Transverse colon (tissue), 4 donors: ENCODE results near the gene JPH2. TPM values are rescaled to one million over a fixed set of nuclear protein-coding genes. Genes with fewer than 3 reads are reported as not detected.

Source experiments
- DNase-seq: peaks from one replicate; pipeline ENCODE4 v3.0.0-alpha.2; 2019
- H3K27ac ChIP-seq, 4 donors: fragments of 200-600 bp; sonication (generic); 2 replicates each; pipeline ENCODE4 v1.5.1; 2016 to 2018; ENCODE audit warnings: inconsistent platforms in 4 of 4
- H3K27me3 ChIP-seq: fragments of 200-600 bp; sonication (generic); 2 replicates; pipeline ENCODE4 v1.5.1; 2017; ENCODE audit warnings: inconsistent platforms
- H3K36me3 ChIP-seq, 4 donors: fragments of 200-600 bp; sonication (generic); 2 replicates each; pipeline ENCODE4 v1.5.1; 2017 to 2019; ENCODE audit warnings: inconsistent platforms in 4 of 4
- H3K4me1 ChIP-seq, 4 donors: fragments of 200-600 bp; sonication (generic); 2 replicates each; pipeline ENCODE4 v1.5.1; 2017 to 2020; ENCODE audit warnings: inconsistent platforms in 4 of 4
- H3K4me3 ChIP-seq, 4 donors: fragments of 200-600 bp; sonication (generic); 1 replicate in 1 of 4; 2 replicates in 3 of 4; pipeline versions ENCODE4 v1.5.1 to v1.6.1; 2017 to 2019; ENCODE audit warnings: inconsistent platforms in 4 of 4
- H3K9me3 ChIP-seq, 2 donors: fragments of 200-600 bp; sonication (generic); 2 replicates each; pipeline ENCODE4 v1.5.1; 2017 to 2019; ENCODE audit warnings: inconsistent platforms in 2 of 2
- EP300 ChIP-seq: sonication (generic); formaldehyde crosslinking; IDR thresholded peaks from one replicate; pipeline ENCODE4 v1.6.1; 2017; ENCODE audit warnings: antibody characterized with exemption, low read depth
- POLR2A ChIP-seq: fragments of 450-650 bp; IDR thresholded peaks from one replicate; pipeline ENCODE4 v1.6.1; 2016; ENCODE audit warnings: antibody characterized with exemption, mild to moderate bottlenecking, moderate library complexity
- POLR2AphosphoS5 ChIP-seq, 3 donors: sonication (generic); formaldehyde crosslinking; IDR thresholded peaks; one replicate each; pipeline ENCODE4 v1.6.1; 2016; ENCODE audit warnings: antibody characterized with exemption in 3 of 3
- WGBS, 2 donors: methylation state at CpG; one replicate each; pipeline ENCODE4 v1.1.5; 2018; ENCODE audit warnings: low coverage in 1 of 2; 5-methylcytosine and 5-hydroxymethylcytosine counted together
- in situ Hi-C, 4 donors: fragments of 200-750 bp; cut with MboI; loops; one replicate each; pipeline versions ENCODE4 v1.15.0 to v1.15.1; 2017; ENCODE audit warnings: low sequenced_read_pairs in 3 of 4, low pct_ligation_motif_present in 1 of 4, low pct_unique_long_range_greater_than_20kb in 1 of 4
- intact Hi-C: fragments of 100-400 bp; cut with DNase I; formaldehyde crosslinking; loops from one replicate; pipeline ENCODE4 v1.15.1; 2023; ENCODE audit warnings: low total_unique reads
- total RNA-seq, 4 donors: library from RNA; depleted of rRNA; stranded (reverse); fragments of >200 nt; gene quantifications; one replicate each; pipeline ENCODE4 v1.1.0, GENCODE V29; 2016
- TF ChIP-seq, protein P1 (sequence below), 5 experiments: fragments of 200-600 bp in 3 of 5; fragments of 450-650 bp in 2 of 5; sonication (generic) in 3 of 5; IDR thresholded peaks; 1 replicate in 2 of 5; 2 replicates in 3 of 5; pipeline ENCODE4 v1.5.1; 2016 to 2017; ENCODE audit warnings: antibody characterized with exemption in 5 of 5, inconsistent platforms in 3 of 5, mild to moderate bottlenecking in 2 of 5, moderate library complexity in 1 of 5

Gene JPH2
- total RNA-seq, 4 donors from 2014 or later: 9.8 to 216 (median 18.3) TPM

DNA sequence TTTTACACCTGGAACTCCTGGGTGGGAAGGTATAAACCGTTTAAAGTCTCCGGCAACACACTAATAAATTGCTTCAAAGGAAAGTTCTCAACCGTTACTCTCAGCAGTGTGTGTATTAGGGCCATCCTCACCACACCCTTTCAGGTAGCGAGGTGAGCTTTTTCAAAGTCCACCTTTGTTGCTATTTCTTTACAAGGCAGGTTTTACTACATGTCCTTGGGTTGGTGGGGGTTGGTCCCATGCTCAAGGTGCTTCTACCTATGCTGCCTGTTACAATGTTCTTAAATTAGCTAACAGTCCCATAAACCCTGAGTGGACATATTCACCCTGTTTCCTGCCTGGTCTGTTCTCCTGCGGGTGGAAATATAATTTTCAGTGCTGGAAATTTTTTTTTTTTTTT, 36.7 kb upstream of the JPH2 start:
- in situ Hi-C loops: loop anchor here (10.0 to 25.0 kb wide), 3 partner anchors 81 to 389 kb away; no protein-coding TSS in a partner anchor
- peak; percentile 63 for DNase-seq
- intact Hi-C loops: no loop called here
- Histone ChIP-seq H3K4me3 (no peak overlapping the region), H3K36me3 (no peaks in the 10 kb centered on the region), H3K9me3 (no peaks in the 10 kb centered on the region), H3K27me3 (no peaks in the 10 kb centered on the region), H3K27ac (peak overlapping the region; percentile 50 to 76 (median 66)), H3K4me1 (peaks cover 0 to 11% (median 8%) of the 10 kb centered on the region in 4 donors)
- peak in 1 of 3 donors; percentile 12 for TF ChIP-seq POLR2AphosphoS5 (IDR thresholded peaks at IDR 0.05)
- TF ChIP-seq, protein P1, sequence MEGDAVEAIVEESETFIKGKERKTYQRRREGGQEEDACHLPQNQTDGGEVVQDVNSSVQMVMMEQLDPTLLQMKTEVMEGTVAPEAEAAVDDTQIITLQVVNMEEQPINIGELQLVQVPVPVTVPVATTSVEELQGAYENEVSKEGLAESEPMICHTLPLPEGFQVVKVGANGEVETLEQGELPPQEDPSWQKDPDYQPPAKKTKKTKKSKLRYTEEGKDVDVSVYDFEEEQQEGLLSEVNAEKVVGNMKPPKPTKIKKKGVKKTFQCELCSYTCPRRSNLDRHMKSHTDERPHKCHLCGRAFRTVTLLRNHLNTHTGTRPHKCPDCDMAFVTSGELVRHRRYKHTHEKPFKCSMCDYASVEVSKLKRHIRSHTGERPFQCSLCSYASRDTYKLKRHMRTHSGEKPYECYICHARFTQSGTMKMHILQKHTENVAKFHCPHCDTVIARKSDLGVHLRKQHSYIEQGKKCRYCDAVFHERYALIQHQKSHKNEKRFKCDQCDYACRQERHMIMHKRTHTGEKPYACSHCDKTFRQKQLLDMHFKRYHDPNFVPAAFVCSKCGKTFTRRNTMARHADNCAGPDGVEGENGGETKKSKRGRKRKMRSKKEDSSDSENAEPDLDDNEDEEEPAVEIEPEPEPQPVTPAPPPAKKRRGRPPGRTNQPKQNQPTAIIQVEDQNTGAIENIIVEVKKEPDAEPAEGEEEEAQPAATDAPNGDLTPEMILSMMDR (IDR thresholded peaks at IDR 0.05): no peak
- peak; percentile 18 for TF ChIP-seq POLR2A
- peak; percentile 31 for TF ChIP-seq EP300
- WGBS, 2 donors: 52 to 61% methylated on average over 4 to 5 of the region's 5 CpGs

DNA sequence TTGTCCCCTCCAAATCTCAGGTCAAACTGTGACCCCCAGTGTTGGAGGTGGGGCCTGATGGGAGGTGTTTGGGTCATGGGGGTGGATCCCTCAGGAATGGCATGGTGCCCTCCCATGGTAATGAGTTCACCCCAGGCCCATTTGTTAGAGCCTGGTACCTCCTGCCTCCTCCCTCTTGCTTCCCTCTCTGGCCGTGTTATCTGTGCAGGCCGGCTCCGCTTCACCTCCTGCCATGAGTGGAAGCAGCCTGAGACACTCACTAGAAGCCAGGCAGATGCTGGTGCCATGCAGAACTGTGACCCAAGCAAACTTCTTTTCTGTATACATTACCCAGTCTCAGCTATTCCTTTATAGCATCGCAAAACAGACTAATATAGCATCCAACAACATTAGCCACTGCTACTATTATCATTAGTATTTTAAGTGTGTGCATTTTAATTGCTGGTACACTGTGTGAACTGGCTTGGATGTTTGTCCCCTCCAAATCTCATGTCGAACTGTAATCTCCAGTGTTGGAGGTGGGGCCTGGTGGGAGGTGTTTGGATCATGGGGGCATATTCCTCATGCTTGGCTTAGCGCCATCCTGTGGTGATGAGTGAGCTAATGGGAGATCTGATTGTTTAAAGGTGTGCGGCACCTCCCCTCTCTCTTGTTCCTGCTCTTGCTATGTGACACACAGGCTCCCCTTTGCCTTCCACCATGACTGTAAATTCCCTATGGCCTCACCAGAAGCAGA, 35.8 kb upstream of the JPH2 start:
- Histone ChIP-seq H3K9me3 (no peaks in the 10 kb centered on the region), H3K4me3 (no peak overlapping the region), H3K27ac (peak overlapping the region in 3 of 4 donors; percentile 3 to 53 (median 28)), H3K27me3 (no peaks in the 10 kb centered on the region), H3K36me3 (no peaks in the 10 kb centered on the region), H3K4me1 (peaks cover 5 to 14% (median 10%) of the 10 kb centered on the region in 4 donors)
- WGBS, 2 donors: 61 to 71% methylated on average over 2 to 7 of the region's 7 CpGs
- in situ Hi-C loops: loop anchor here (10.0 to 25.0 kb wide), 3 partner anchors 82 to 390 kb away; no protein-coding TSS in a partner anchor
- TF ChIP-seq POLR2AphosphoS5 (IDR thresholded peaks at IDR 0.05) (no peak), EP300 (no peak), POLR2A (no peak)
- TF ChIP-seq, protein P1 (IDR thresholded peaks at IDR 0.05): no peak
- intact Hi-C loops: no loop called here
- no peak for DNase-seq

DNA sequence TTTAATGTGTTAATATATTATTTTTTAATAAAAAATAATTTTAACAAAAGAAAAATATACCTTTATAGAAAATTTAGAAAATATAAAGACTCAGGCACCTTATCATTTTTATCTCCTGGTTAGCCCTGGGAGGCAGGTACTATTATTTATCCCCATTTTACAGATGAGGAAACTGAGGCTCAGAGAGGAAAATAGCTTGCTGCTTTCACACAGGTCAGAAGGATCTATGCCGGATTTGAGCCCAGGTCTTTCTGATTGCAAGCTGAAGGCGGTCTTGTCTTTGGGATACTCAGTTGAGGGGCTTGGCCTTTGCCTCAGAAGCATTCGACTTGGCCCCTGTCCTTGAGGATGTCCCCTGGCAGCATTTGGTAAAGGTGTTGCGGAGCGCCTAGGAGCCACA, 35.0 kb upstream of the JPH2 start:
- Histone ChIP-seq H3K36me3 (no peaks in the 10 kb centered on the region), H3K4me3 (no peak overlapping the region), H3K4me1 (peaks cover 5 to 20% (median 15%) of the 10 kb centered on the region in 4 donors), H3K9me3 (no peaks in the 10 kb centered on the region), H3K27me3 (no peaks in the 10 kb centered on the region), H3K27ac (no peak overlapping the region)
- no peak for DNase-seq
- WGBS, 2 donors: 91% methylated on average over 3 to 5 of the region's 5 CpGs
- in situ Hi-C loops (loop anchor here (10.0 to 25.0 kb wide), 3 partner anchors 83 to 390 kb away; no protein-coding TSS in a partner anchor), intact Hi-C loops (no loop called here)
- no peak for TF ChIP-seq EP300

DNA sequence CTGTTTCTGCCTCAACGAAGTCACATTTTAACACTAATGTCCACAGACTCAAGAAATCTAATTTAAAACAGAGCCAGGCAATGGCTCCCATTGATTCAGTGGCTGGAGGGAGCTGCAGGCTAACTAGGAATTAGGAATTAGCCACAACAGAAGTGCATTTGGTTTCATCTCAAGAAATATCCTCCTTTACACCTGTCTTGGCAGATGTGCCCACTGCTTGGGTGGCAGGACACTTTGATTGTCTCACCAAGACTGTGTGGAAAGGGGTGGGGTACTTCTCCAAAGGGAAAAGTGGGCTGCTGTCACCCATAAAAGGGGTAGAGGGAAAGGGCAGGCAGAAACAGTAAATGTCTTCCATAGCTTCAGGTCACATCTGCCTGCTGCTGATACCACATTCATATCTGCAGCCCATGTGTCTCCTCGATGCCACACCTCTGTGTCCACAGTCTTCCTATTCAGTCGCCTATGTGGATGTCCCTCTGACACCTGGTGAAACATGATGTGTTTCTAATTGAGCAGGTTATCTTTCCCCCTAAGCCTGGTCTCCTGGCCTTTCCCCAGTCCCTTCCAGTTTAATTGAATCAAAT, 34.5 kb upstream of the JPH2 start:
- peaks cover 5 to 20% (median 15%) of the 10 kb centered on the region in 4 donors for H3K4me1 ChIP-seq
- in situ Hi-C loops (loop anchor here (10.0 to 25.0 kb wide), 3 partner anchors 83 to 391 kb away; no protein-coding TSS in a partner anchor), intact Hi-C loops (no loop called here)
- TF ChIP-seq, protein P1 (IDR thresholded peaks at IDR 0.05): no peak
- TF ChIP-seq POLR2A (no peak), EP300 (no peak), POLR2AphosphoS5 (IDR thresholded peaks at IDR 0.05) (no peak)
- H3K4me3 ChIP-seq: no peak overlapping the region
- H3K9me3 ChIP-seq: no peaks in the 10 kb centered on the region
- no peak overlapping the region for H3K27ac ChIP-seq
- DNase-seq: no peak
- 51 to 54% methylated on average over 3 of the region's 3 CpGs for WGBS, 2 donors
- H3K27me3 ChIP-seq: no peaks in the 10 kb centered on the region
- no peaks in the 10 kb centered on the region for H3K36me3 ChIP-seq
